Right renal pelvis (tissue), 4 donors: Measurements from ENCODE around the gene SETD2. TPM values are rescaled to one million over a fixed set of nuclear protein-coding genes. Genes with fewer than 3 reads are reported as not detected.

Source experiments
- DNase-seq, 4 donors: peaks; one replicate each; pipeline ENCODE4 v3.0.0-alpha.2; 2013; ENCODE audit warnings: low read depth in 4 of 4, low spot score in 3 of 4, missing footprints in 1 of 4
- polyA plus RNA-seq, 4 donors: library from polyadenylated mRNA; unstranded; fragments of 120-200 nt; gene quantifications; one replicate each; pipeline ENCODE4 v1.2.1, GENCODE V29; 2013; ENCODE audit not compliant: insufficient read length in 4 of 4

The SETD2 gene
- polyA plus RNA-seq, 4 donors = 63.2 to 70.6 (median 69.1) TPM

GRCh38 chr3:46987743-46988401 is 176.0 kb downstream of the SETD2 start:
- DNase-seq = no peak

GRCh38 chr3:46987319-46987742 is 176.6 kb downstream of the SETD2 start:
- no peak for DNase-seq

- DNase-seq = no peak
Measured at GRCh38 chr3:46986782-46987310, 177.1 kb downstream of the SETD2 start.

- no peak for DNase-seq
Measured at GRCh38 chr3:46986055-46986730, 177.7 kb downstream of the SETD2 start.

- no peak for DNase-seq
Measured at GRCh38 chr3:46985588-46985987, 178.3 kb downstream of the SETD2 start.

- no peak for DNase-seq
Measured at GRCh38 chr3:46984591-46985459, 179.1 kb downstream of the SETD2 start.

- DNase-seq = no peak
Measured at GRCh38 chr3:46982546-46982945, 181.4 kb downstream of the SETD2 start.

- peak in 1 of 4 donors; percentile 51 for DNase-seq
Measured at GRCh38 chr3:46981932-46982471, 181.9 kb downstream of the SETD2 start.

- no peak for DNase-seq
Measured at GRCh38 chr3:46979958-46980497, 183.9 kb downstream of the SETD2 start.

- peak in 3 of 4 donors; percentile 65 to 75 (median 70) for DNase-seq
Measured at GRCh38 chr3:46978985-46979944, 184.6 kb downstream of the SETD2 start, which contains the start of gene NBEAL2. NBEAL2 (plus strand) TSS chr3:46979666; CDS start chr3:46979862, 196 bp downstream.

GRCh38 chr3:46978381-46978780 is 185.5 kb downstream of the SETD2 start:
- DNase-seq = no peak

- no peak for DNase-seq
Measured at GRCh38 chr3:46977811-46978195, 186.1 kb downstream of the SETD2 start.

- peak; percentile 94 to 97 (median 97) for DNase-seq
Measured at GRCh38 chr3:46976326-46977190, 187.4 kb downstream of the SETD2 start, which contains the start of gene CCDC12. CCDC12 (minus strand) TSS chr3:46976745; CDS start chr3:46976732, 13 bp downstream.

GRCh38 chr3:46974421-46975171 is 189.3 kb downstream of the SETD2 start:
- no peak for DNase-seq

GRCh38 chr3:46972396-46972795 is 191.5 kb downstream of the SETD2 start:
- no peak for DNase-seq

- DNase-seq = no peak
Measured at GRCh38 chr3:46971742-46972141, 192.2 kb downstream of the SETD2 start.

- DNase-seq = no peak
Measured at GRCh38 chr3:46971151-46971550, 192.8 kb downstream of the SETD2 start.
